Parathyroid adenoma (tissue), 2 donors: ENCODE results near the gene APBB2.

Source experiments
- H2AFZ ChIP-seq: fragments of 300-600 bp; sonication (generic); one replicate; pipeline ENCODE4 v1.7.0; 2017; ENCODE audit warnings: antibody characterized with exemption, mild to moderate bottlenecking
- H3K27ac ChIP-seq: fragments of 300-600 bp; sonication (generic); one replicate; pipeline ENCODE4 v1.7.0; 2017
- H3K27me3 ChIP-seq: fragments of 300-600 bp; sonication (generic); one replicate; pipeline ENCODE4 v1.7.0; 2017; ENCODE audit warnings: low read length; ENCODE audit not compliant: control insufficient read depth, insufficient read depth
- H3K36me3 ChIP-seq: fragments of 300-600 bp; sonication (generic); one replicate; pipeline ENCODE4 v1.7.0; 2017; ENCODE audit warnings: low read length; ENCODE audit not compliant: control insufficient read depth, insufficient read depth
- H3K4me1 ChIP-seq: fragments of 300-600 bp; sonication (generic); one replicate; pipeline ENCODE4 v1.7.0; 2017; ENCODE audit warnings: control low read depth
- H3K4me2 ChIP-seq: fragments of 300-600 bp; sonication (generic); one replicate; pipeline ENCODE4 v1.7.0; 2017; ENCODE audit warnings: low read length
- H3K4me3 ChIP-seq: fragments of 300-600 bp; sonication (generic); one replicate; pipeline ENCODE4 v1.7.0; 2017; ENCODE audit warnings: low read depth, low read length
- H3K79me2 ChIP-seq: fragments of 300-600 bp; sonication (generic); one replicate; pipeline ENCODE4 v1.7.0; 2017; ENCODE audit warnings: control low read depth
- H3K9ac ChIP-seq: fragments of 300-600 bp; sonication (generic); one replicate; pipeline ENCODE4 v1.7.0; 2017; ENCODE audit warnings: mild to moderate bottlenecking
- H3K9me3 ChIP-seq: fragments of 300-600 bp; sonication (generic); one replicate; pipeline ENCODE4 v1.7.0; 2017; ENCODE audit warnings: low read length; ENCODE audit not compliant: control insufficient read depth
- TF ChIP-seq, protein P1 (sequence below): fragments of 300-600 bp; sonication (generic); IDR thresholded peaks from one replicate; pipeline ENCODE4 v1.7.0; 2017; ENCODE audit warnings: antibody characterized with exemption, mild to moderate bottlenecking
- donor health status: primary hyperparathyroidism.

The APBB2 gene

GRCh38 chr4:41069838-41070237 lies 144.5 kb downstream of the APBB2 start:
- Histone ChIP-seq H2AFZ (no peak overlapping the region), H3K4me3 (no peak overlapping the region), H3K36me3 (no peaks in the 10 kb centered on the region), H3K4me2 (no peak overlapping the region), H3K79me2 (no peaks in the 10 kb centered on the region), H3K27me3 (no peaks in the 10 kb centered on the region), H3K9ac (no peak overlapping the region), H3K27ac (no peak overlapping the region), H3K9me3 (no peaks in the 10 kb centered on the region), H3K4me1 (peaks cover 5% of the 10 kb centered on the region)
- TF ChIP-seq, protein P1, sequence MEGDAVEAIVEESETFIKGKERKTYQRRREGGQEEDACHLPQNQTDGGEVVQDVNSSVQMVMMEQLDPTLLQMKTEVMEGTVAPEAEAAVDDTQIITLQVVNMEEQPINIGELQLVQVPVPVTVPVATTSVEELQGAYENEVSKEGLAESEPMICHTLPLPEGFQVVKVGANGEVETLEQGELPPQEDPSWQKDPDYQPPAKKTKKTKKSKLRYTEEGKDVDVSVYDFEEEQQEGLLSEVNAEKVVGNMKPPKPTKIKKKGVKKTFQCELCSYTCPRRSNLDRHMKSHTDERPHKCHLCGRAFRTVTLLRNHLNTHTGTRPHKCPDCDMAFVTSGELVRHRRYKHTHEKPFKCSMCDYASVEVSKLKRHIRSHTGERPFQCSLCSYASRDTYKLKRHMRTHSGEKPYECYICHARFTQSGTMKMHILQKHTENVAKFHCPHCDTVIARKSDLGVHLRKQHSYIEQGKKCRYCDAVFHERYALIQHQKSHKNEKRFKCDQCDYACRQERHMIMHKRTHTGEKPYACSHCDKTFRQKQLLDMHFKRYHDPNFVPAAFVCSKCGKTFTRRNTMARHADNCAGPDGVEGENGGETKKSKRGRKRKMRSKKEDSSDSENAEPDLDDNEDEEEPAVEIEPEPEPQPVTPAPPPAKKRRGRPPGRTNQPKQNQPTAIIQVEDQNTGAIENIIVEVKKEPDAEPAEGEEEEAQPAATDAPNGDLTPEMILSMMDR = no peak

GRCh38 chr4:41069257-41069656 lies 145.1 kb downstream of the APBB2 start:
- Histone ChIP-seq H3K27me3 (no peaks in the 10 kb centered on the region), H3K9ac (no peak overlapping the region), H3K36me3 (no peaks in the 10 kb centered on the region), H3K27ac (no peak overlapping the region), H3K4me2 (no peak overlapping the region), H3K4me3 (no peak overlapping the region), H3K4me1 (peaks cover 5% of the 10 kb centered on the region), H3K9me3 (no peaks in the 10 kb centered on the region), H3K79me2 (no peaks in the 10 kb centered on the region), H2AFZ (no peak overlapping the region)
- TF ChIP-seq, protein P1 = no peak

- H3K27ac ChIP-seq = no peak overlapping the region
Observed at GRCh38 chr4:41067369-41067768, 147.0 kb downstream of the APBB2 start.

GRCh38 chr4:41066049-41066448 lies 148.3 kb downstream of the APBB2 start:
- Histone ChIP-seq H3K4me3 (no peak overlapping the region), H3K27ac (no peak overlapping the region), H2AFZ (no peak overlapping the region), H3K36me3 (no peaks in the 10 kb centered on the region), H3K79me2 (no peaks in the 10 kb centered on the region), H3K4me2 (no peak overlapping the region), H3K9ac (no peak overlapping the region), H3K4me1 (no peaks in the 10 kb centered on the region), H3K9me3 (no peaks in the 10 kb centered on the region), H3K27me3 (no peaks in the 10 kb centered on the region)
- TF ChIP-seq, protein P1 = no peak

More at GRCh38 chr4:41067369-41067768, 147.0 kb downstream of the APBB2 start:
- no peak overlapping the region for H2AFZ ChIP-seq
- H3K27me3 ChIP-seq = no peaks in the 10 kb centered on the region
- no peaks in the 10 kb centered on the region for H3K36me3 ChIP-seq
- H3K9ac ChIP-seq = no peak overlapping the region
- peaks cover 2% of the 10 kb centered on the region for H3K4me1 ChIP-seq
- no peak overlapping the region for H3K4me3 ChIP-seq
- TF ChIP-seq, protein P1 = no peak
- H3K4me2 ChIP-seq = no peak overlapping the region
- no peaks in the 10 kb centered on the region for H3K9me3 ChIP-seq
- no peaks in the 10 kb centered on the region for H3K79me2 ChIP-seq

DNA sequence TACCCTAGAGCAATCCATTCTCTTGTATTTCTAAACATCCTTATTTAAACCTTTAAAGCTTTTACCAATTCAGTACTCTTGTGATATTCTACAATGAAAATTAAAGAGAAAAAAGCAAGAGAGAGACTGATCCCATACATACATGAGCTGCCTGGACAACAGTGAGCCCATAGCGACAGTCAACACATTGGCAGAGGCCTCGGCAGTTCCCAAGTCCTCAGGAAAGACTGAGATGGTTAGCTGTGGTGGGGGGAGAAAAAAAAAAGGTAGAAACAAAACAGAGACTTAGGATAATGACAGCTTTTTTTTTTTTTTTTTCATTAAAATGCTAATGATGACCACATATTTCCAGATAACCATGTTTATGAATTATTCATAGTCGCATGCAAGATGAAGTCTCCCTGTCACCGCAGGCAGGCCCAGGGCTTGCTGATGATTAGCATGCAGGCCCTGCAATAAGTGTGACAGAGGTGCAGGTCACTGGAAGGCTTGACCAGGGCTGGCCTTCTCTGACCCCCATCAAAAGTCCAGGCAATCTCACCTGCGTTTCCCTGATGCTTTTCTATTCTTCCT lies 148.8 kb downstream of the APBB2 start:
- H3K4me1 ChIP-seq = no peaks in the 10 kb centered on the region
- no peak overlapping the region for H3K9ac ChIP-seq
- no peaks in the 10 kb centered on the region for H3K9me3 ChIP-seq
- H3K27ac ChIP-seq = no peak overlapping the region
- H3K4me3 ChIP-seq = no peak overlapping the region
- no peak overlapping the region for H3K4me2 ChIP-seq
- no peaks in the 10 kb centered on the region for H3K79me2 ChIP-seq
- H3K36me3 ChIP-seq = no peaks in the 10 kb centered on the region
- H2AFZ ChIP-seq = no peak overlapping the region
- TF ChIP-seq, protein P1 = no peak
- H3K27me3 ChIP-seq = no peaks in the 10 kb centered on the region
